Lung microvascular endothelial cell (primary cell): ENCODE measurements around the gene UNC5C. TPM values are rescaled to one million over a fixed set of nuclear protein-coding genes. Genes with fewer than 3 reads are reported as not detected.

Experiments used
- DNase-seq, 2 donors: peaks; one replicate each; pipeline versions ENCODE4 v3.0.0 to v3.0.0-alpha.2; 2010; ENCODE audit warnings: low read depth in 2 of 2
- total RNA-seq: library from RNA; depleted of rRNA; stranded (reverse); fragments of >200 nt; gene quantifications from 2 replicates; pipeline ENCODE4 v1.2.1, GENCODE V29; 2014

Gene UNC5C
- total RNA-seq, 1 donor from 2014 or later: under 0.01 TPM

DNA sequence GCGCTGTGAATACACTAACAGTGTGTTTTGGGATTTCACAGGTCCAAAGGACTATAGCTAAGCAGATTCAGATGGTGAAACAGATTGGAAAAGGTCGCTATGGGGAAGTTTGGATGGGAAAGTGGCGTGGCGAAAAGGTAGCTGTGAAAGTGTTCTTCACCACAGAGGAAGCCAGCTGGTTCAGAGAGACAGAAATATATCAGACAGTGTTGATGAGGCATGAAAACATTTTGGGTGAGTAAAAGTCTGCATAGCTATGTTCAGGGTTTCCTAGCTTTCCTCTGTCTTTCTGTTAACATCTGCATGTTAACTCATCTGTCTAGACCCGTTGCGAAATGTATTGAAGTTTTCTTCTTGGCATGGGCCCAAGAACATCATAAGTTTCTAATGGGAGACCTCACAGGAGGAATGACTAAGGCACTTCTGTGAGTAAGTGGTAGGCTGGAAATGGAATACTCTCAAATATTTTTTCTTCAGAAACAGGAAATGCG, 418.9 kb downstream of the UNC5C start:
- peak; percentile 2 to 97 for DNase-seq

DNA sequence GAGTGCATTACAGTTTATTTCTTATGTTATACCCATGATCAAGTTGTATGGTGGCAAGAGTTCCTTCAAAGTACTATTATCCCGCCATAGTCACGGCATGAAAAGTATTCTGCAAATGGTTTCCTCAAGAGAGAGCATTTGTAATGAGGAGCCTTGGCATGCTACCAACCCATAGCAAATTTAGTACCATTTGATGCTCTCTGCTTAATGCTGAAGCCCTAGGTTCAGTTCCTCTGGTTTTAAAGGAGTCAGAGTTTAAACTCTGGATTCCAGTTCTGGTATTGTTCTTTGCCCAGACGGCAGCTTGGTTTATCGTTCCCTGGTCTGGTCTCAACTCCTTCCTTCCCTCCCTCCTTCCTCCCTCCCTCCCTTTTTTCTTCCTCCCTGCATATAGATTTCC, 419.7 kb downstream of the UNC5C start:
- DNase-seq: peak in 1 of 2 donors; percentile 8

DNA sequence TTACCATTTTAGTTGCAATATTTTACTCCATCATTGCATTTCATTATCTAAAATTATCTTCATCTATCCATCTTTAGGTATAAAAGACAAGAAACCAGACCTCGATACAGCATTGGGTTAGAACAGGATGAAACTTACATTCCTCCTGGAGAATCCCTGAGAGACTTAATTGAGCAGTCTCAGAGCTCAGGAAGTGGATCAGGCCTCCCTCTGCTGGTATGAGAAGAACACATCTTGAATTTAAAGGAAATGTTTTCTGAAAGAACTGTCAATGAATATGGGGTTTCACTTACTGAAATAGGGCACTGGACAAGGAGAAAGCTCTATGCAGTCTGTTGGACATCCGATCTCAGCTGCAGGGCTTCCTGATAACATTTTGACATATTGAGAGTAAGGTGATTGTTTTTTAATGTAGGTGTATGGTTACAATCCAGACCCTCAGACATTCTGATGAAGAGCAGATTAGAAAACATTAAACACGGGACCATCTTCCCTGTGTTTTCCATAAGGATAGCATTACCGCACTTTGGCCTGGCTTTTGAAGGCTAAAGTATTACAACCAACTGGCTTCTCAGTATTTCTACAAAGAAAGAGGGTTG, 423.8 kb downstream of the UNC5C start:
- peak; percentile 45 to 74 for DNase-seq

DNA sequence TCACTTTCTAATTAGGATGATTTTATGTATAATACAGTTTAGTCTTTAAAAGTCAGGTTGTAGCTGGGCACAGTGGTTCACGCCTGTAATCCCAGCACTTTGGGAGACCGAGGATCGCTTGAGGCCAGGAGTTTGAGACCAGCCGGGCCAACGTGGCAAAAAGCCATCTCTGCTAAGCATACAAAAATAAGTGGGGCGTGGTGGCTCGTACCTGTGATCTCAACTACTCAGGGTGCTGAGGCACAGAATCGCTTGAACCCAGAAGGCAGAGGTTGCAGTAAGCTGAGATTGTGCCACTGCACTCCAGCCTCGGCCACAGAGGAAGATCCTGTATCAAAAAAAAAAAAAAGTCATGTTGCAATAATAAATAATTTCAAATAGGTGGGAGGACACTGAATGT, 426.8 kb downstream of the UNC5C start:
- no peak for DNase-seq

DNA sequence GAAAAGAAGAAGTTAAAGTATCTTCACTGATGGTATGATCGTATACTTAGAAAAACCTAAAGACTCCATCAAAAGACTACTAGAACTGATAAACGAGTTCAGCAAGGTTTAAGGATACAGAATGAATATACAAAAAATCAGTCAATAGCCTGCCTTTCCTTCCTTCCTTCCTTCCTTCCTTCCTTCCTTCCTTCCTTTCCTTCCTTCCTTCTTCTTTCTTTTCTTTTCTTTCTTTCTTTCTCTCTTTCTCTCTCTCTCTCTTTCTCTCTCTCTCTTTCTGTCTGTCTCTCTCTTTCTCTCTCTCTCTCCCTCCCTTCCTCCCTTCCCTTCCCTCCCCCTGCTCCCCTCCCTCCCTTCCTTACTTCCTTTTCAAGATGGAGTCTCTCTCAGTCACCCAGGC, 428.3 kb downstream of the UNC5C start:
- DNase-seq: no peak

GRCh38 chr4:95118497-95118896, 430.3 kb downstream of the UNC5C start:
- no peak for DNase-seq

DNA sequence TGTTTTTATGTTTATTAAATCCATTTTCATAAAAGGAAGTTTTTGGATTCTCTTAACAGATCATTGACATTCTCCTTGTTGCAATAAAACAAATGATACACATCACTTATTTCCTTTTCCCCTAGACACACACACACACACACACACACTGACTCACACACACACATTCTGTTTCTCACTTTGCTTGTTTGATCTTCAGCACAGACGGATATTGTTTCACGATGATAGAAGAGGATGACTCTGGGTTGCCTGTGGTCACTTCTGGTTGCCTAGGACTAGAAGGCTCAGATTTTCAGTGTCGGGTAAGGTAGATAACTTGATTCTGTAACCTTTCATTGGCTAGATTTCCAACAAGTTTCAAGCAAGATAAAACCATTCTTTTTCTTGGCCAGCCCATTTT, 434.3 kb downstream of the UNC5C start:
- DNase-seq: peak; percentile 38 to 61
